Neutrophil (primary cell): ENCODE results near the gene SYT6.

ENCODE experiments used
- H3K27ac ChIP-seq: fragments of 200-600 bp; sonication (generic); 2 replicates; pipeline ENCODE4 v1.5.1; 2016; ENCODE audit warnings: mild to moderate bottlenecking, moderate library complexity
- H3K27me3 ChIP-seq: fragments of 200-600 bp; sonication (generic); 2 replicates; pipeline ENCODE4 v1.6.0; 2016; ENCODE audit warnings: mild to moderate bottlenecking
- H3K36me3 ChIP-seq: fragments of 200-600 bp; sonication (generic); 2 replicates; pipeline ENCODE4 v1.5.1; 2017
- H3K4me1 ChIP-seq, 2 experiments: fragments of 200-600 bp in 1 of 2; sonication (generic) in 1 of 2; 1 replicate in 1 of 2; 2 replicates in 1 of 2; pipeline versions ENCODE4 v1.5.1 to v1.6.1; 2013 to 2016; ENCODE audit warnings: low read depth in 1 of 2, low read length in 1 of 2, mild to moderate bottlenecking in 1 of 2, moderate library complexity in 1 of 2; ENCODE audit not compliant: control insufficient read depth in 1 of 2, insufficient read depth in 1 of 2
- H3K4me3 ChIP-seq, 2 experiments: fragments of 200-600 bp in 1 of 2; sonication (generic) in 1 of 2; 1 replicate in 1 of 2; 2 replicates in 1 of 2; pipeline ENCODE4 v1.5.1; 2013 to 2016; ENCODE audit warnings: low read depth in 1 of 2, low read length in 1 of 2, mild to moderate bottlenecking in 1 of 2, moderate library complexity in 1 of 2
- H3K9me3 ChIP-seq: fragments of 200-600 bp; sonication (generic); 2 replicates; pipeline ENCODE4 v1.5.1; 2016
- CTCF ChIP-seq: fragments of 200-600 bp; sonication (generic); IDR thresholded peaks from 2 replicates; pipeline ENCODE4 v1.5.1; 2016; ENCODE audit warnings: antibody characterized with exemption

Gene SYT6

GRCh38 chr1:114054148-114054547 lies 99.5 kb downstream of the SYT6 start:
- Histone ChIP-seq H3K4me3 (no peak overlapping the region), H3K36me3 (no peaks in the 10 kb centered on the region), H3K9me3 (no peaks in the 10 kb centered on the region), H3K4me1 (no peaks in the 10 kb centered on the region), H3K27me3 (no peaks in the 10 kb centered on the region), H3K27ac (no peak overlapping the region)
- no peak for TF ChIP-seq CTCF

GRCh38 chr1:114048232-114048631 lies 105.4 kb downstream of the SYT6 start:
- no peaks in the 10 kb centered on the region for H3K27me3 ChIP-seq
- no peak overlapping the region for H3K27ac ChIP-seq
- H3K4me1 ChIP-seq: no peaks in the 10 kb centered on the region
- no peak overlapping the region for H3K4me3 ChIP-seq
- no peaks in the 10 kb centered on the region for H3K9me3 ChIP-seq
- H3K36me3 ChIP-seq: no peaks in the 10 kb centered on the region
- TF ChIP-seq CTCF: no peak

GRCh38 chr1:114043548-114043947 lies 110.1 kb downstream of the SYT6 start:
- Histone ChIP-seq H3K9me3 (no peaks in the 10 kb centered on the region), H3K27ac (no peak overlapping the region), H3K4me1 (peaks cover 9 to 12% of the 10 kb centered on the region in 2 experiments), H3K4me3 (no peak overlapping the region), H3K27me3 (peaks cover 7% of the 10 kb centered on the region), H3K36me3 (no peaks in the 10 kb centered on the region)
- TF ChIP-seq CTCF: no peak

- peaks cover 9 to 12% of the 10 kb centered on the region in 2 experiments for H3K4me1 ChIP-seq
- no peaks in the 10 kb centered on the region for H3K9me3 ChIP-seq
- no peak for TF ChIP-seq CTCF
Observed at GRCh38 chr1:114043054-114043453, 110.6 kb downstream of the SYT6 start.

GRCh38 chr1:114040273-114041015 lies 113.2 kb downstream of the SYT6 start:
- peaks cover 7% of the 10 kb centered on the region for H3K27me3 ChIP-seq
- H3K4me1 ChIP-seq: peaks cover 9 to 12% of the 10 kb centered on the region in 2 experiments
- H3K9me3 ChIP-seq: no peaks in the 10 kb centered on the region
- TF ChIP-seq CTCF: no peak
- H3K36me3 ChIP-seq: no peaks in the 10 kb centered on the region
- no peak overlapping the region for H3K4me3 ChIP-seq
- peak overlapping the region; percentile 3 for H3K27ac ChIP-seq

More at GRCh38 chr1:114043054-114043453, 110.6 kb downstream of the SYT6 start:
- Histone ChIP-seq H3K36me3 (no peaks in the 10 kb centered on the region), H3K27me3 (peaks cover 7% of the 10 kb centered on the region), H3K4me3 (no peak overlapping the region), H3K27ac (no peak overlapping the region)
